Endothelial cell (in vitro differentiated cells): ENCODE measurements around the gene DLX3. TPM values are rescaled to one million over a fixed set of nuclear protein-coding genes. Genes with fewer than 3 reads are reported as not detected.

ENCODE experiments used
- DNase-seq: peaks from one replicate; pipeline ENCODE4 v3.0.0; 2021; ENCODE audit warnings: low spot score
- H3K27ac Mint-ChIP-seq: one replicate; pipeline ENCODE4 v1.8.0; 2021; ENCODE audit warnings: mixed read lengths, inconsistent platforms; ENCODE audit not compliant: unreplicated experiment
- H3K27me3 Mint-ChIP-seq: one replicate; pipeline ENCODE4 v1.8.0; 2021; ENCODE audit warnings: mild to moderate bottlenecking, moderate library complexity, mixed read lengths, inconsistent platforms; ENCODE audit not compliant: unreplicated experiment
- H3K36me3 Mint-ChIP-seq: one replicate; pipeline ENCODE4 v1.8.0; 2021; ENCODE audit warnings: mild to moderate bottlenecking, low read depth, mixed read lengths, inconsistent platforms; ENCODE audit not compliant: unreplicated experiment
- H3K4me1 Mint-ChIP-seq: one replicate; pipeline ENCODE4 v1.8.0; 2021; ENCODE audit warnings: mild to moderate bottlenecking, mixed read lengths, inconsistent platforms; ENCODE audit not compliant: unreplicated experiment
- H3K4me3 Mint-ChIP-seq: one replicate; pipeline ENCODE4 v1.8.0; 2021; ENCODE audit warnings: mild to moderate bottlenecking, mixed read lengths, inconsistent platforms; ENCODE audit not compliant: unreplicated experiment
- H3K9me3 Mint-ChIP-seq: one replicate; pipeline ENCODE4 v1.8.0; 2021; ENCODE audit warnings: mixed read lengths, inconsistent platforms; ENCODE audit not compliant: unreplicated experiment
- CTCF ChIP-seq: fragments of 200-600 bp; sonication (generic); IDR thresholded peaks from one replicate; pipeline ENCODE4 v1.5.0; 2021; ENCODE audit warnings: antibody characterized with exemption; ENCODE audit not compliant: unreplicated experiment
- total RNA-seq: library from RNA; stranded (reverse); fragmentation: NEBNext Ultra II Directional; extraction: Animal tissue kit (Norgen Biotek cat#: 25700); gene quantifications from one replicate; pipeline ENCODE4 v1.2.1, GENCODE V29; 2021; ENCODE audit not compliant: unreplicated experiment

The DLX3 gene
- total RNA-seq, 1 donor from 2014 or later = 0.13 TPM

DNA sequence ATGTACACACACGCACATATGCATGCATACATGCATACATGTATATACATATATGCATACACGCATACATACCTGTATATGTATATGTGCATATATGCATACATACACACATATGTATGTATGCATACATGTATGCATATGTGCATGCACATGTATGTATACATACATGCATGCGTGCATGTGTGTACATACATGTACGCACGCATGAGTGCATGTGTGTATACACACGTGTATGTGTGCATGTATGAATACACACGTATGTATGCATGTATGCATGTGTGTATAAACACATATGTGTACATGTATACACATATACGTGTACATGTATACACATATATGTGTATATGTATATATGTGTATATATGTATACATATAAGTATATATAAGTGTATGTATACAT, 28.5 kb upstream of the DLX3 start:
- DNase-seq = no peak
- Mint-ChIP-seq H3K9me3 (no peaks in the 10 kb centered on the region), H3K27ac (no peak overlapping the region), H3K36me3 (no peaks in the 10 kb centered on the region), H3K4me1 (peaks cover 20% of the 10 kb centered on the region), H3K27me3 (peaks cover 2% of the 10 kb centered on the region), H3K4me3 (no peak overlapping the region)
- TF ChIP-seq CTCF = no peak

DNA sequence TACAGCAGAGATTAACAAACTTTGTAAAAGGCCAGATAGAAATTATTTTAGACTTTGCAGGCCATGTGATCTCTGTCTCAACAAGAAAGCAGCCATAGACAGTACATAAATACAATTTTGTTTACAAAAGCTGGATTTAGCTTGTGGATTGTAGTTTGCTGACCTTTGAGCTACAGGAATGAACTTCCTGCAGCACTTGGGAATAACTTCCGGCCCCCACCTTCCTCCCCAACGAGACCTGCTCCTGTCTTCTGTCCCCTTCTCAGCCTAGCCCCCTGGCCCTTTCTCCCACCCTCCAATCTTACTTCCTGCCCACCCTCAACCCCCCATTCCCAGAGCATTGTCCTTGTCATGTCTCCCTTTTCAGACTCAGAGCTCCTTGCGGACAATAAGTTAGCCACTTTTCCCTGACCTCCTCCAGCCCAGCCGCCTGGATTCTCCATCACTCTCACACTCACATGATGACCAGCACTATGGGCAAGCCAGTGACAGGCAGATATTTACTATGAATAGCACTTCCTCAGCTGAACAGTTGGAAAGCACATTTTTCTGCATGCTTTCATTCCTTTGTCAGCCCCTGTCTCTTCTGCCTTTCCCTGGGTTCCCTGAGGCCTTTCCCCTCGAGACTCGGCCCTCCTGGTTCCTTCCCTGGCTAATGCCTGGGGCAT, 27.6 kb upstream of the DLX3 start:
- Mint-ChIP-seq H3K27ac (no peak overlapping the region), H3K4me3 (no peak overlapping the region), H3K36me3 (no peaks in the 10 kb centered on the region), H3K4me1 (peaks cover 14% of the 10 kb centered on the region), H3K27me3 (peaks cover 1% of the 10 kb centered on the region), H3K9me3 (no peaks in the 10 kb centered on the region)
- no peak for TF ChIP-seq CTCF
- no peak for DNase-seq

DNA sequence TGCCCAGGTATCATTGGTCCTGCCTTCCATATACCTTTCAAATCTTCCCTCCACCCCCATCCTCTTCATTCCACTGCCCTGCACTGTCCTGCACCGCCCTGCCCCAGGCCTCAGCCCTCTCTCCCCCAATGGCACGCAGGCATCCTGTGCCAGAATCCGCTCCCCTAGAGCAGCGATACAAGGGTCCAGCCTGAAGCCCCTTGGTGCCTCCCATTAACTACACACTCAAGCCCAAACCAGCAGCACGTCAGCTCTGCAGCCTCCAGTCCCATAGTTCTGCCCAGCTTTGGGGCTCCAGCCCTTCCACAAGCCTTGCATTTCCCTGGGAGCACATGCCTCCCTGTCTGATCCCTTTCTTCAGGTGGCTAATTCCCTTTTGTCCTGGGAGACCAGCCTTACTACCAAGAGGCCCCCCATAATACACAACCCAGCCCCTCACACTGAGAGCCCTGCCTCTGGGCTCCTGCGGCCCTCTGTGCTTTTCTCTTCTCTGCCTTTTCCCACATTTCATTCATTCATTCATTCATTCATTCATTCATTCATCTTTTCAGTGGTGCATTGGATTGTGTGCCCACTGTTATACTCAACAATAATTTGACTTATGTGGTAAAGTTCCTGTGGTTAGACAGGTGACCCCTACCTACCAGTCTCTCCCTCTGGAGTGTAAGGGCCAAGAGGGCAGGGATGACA, 26.8 kb upstream of the DLX3 start:
- Mint-ChIP-seq H3K27ac (no peak overlapping the region), H3K4me3 (peak overlapping the region; percentile 59), H3K9me3 (no peaks in the 10 kb centered on the region), H3K36me3 (no peaks in the 10 kb centered on the region), H3K4me1 (peaks cover 14% of the 10 kb centered on the region), H3K27me3 (peaks cover 1% of the 10 kb centered on the region)
- DNase-seq = no peak
- no peak for TF ChIP-seq CTCF

DNA sequence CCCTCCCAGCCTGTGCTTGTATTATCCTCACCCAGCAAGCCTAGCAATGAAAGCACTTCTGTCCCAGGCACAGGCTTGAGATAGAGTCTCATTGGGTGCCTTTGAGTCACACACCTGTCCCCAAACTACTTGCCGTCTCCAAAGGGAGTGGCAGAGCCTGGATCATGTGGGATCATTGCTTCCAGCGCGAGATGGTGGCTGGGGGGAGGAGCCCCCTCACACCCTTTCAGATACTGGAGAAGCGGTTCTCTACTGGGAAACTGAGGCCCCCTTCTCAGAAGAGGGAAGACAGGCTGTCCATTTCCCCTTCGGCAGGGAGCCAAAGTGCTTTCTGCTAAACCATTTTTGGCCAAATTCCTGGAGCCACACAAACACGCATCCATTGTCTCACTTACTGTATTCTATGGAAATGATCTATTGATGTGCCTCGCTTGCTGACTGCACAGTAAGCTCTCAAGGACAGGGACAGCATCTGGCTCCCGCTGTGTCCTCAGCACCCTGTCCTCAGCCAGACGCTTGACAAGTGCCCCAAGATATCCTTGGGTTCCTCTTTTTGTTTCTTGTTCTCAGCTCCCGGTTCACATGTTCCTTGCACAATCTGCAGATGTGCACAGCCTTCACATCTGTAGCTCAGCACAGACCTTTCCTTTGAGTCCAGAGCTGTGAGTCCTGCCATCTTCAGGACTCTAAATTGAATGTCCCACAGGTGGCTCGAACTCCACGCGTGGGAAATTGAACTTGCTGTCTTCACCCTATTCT, 26.0 kb upstream of the DLX3 start:
- DNase-seq = no peak
- Mint-ChIP-seq H3K36me3 (no peaks in the 10 kb centered on the region), H3K4me3 (no peak overlapping the region), H3K27ac (no peak overlapping the region), H3K27me3 (peaks cover 1% of the 10 kb centered on the region), H3K4me1 (peaks cover 14% of the 10 kb centered on the region), H3K9me3 (no peaks in the 10 kb centered on the region)
- TF ChIP-seq CTCF = no peak
